Measurements from ENCODE around the gene TECTB.
A peak's percentile ranks its signal among the peaks of the same experiment; 100 is the strongest.

TECTB gene

GRCh38 chr10:112313234-112313633 is 30.0 kb downstream of the TECTB start:
- Histone ChIP-seq H2AFZ (ENCODE audit: low read depth) (no peak overlapping the region), H3K27me3 (ENCODE audit: insufficient read depth, low read depth) (no peaks in the 10 kb centered on the region), H3K9ac (no peak overlapping the region), H3K27ac (no peak overlapping the region), H3K79me2 (ENCODE audit: insufficient read depth, low read depth) (no peaks in the 10 kb centered on the region), H3K4me2 (no peak overlapping the region), H3K4me3 (IDR thresholded peaks at IDR 0.05; ENCODE audit: insufficient read depth, low read depth, low read length) (no peak overlapping the region), H3K4me1 (ENCODE audit: low read depth, poor library complexity, severe bottlenecking) (no peaks in the 10 kb centered on the region), H3K36me3 (ENCODE audit: insufficient read depth) (no peaks in the 10 kb centered on the region), H4K20me1 (ENCODE audit: insufficient read depth) (no peaks in the 10 kb centered on the region)
- no peak for TF ChIP-seq CTCF (conservative IDR thresholded peaks at IDR 0.05; ENCODE audit: low read depth, low read length)

- TF ChIP-seq CTCF (conservative IDR thresholded peaks at IDR 0.05; ENCODE audit: low read depth, low read length) = no peak
- Histone ChIP-seq H3K36me3 (ENCODE audit: insufficient read depth) (no peaks in the 10 kb centered on the region), H3K27me3 (ENCODE audit: insufficient read depth, low read depth) (no peaks in the 10 kb centered on the region), H3K79me2 (ENCODE audit: insufficient read depth, low read depth) (no peaks in the 10 kb centered on the region), H3K9ac (no peak overlapping the region), H3K4me1 (ENCODE audit: low read depth, poor library complexity, severe bottlenecking) (no peaks in the 10 kb centered on the region), H3K4me3 (IDR thresholded peaks at IDR 0.05; ENCODE audit: insufficient read depth, low read depth, low read length) (no peak overlapping the region), H3K27ac (no peak overlapping the region), H4K20me1 (ENCODE audit: insufficient read depth) (no peaks in the 10 kb centered on the region), H3K4me2 (no peak overlapping the region), H2AFZ (ENCODE audit: low read depth) (no peak overlapping the region)
These were observed 30.7 kb downstream of the TECTB start for GRCh38 chr10:112313911-112314310.

- no peaks in the 10 kb centered on the region for H3K27me3 ChIP-seq (ENCODE audit: insufficient read depth, low read depth)
- no peak overlapping the region for H3K27ac ChIP-seq
- no peak overlapping the region for H2AFZ ChIP-seq (ENCODE audit: low read depth)
- no peak overlapping the region for H3K9ac ChIP-seq
- TF ChIP-seq CTCF (conservative IDR thresholded peaks at IDR 0.05; ENCODE audit: low read depth, low read length) = peak; percentile 91
- H4K20me1 ChIP-seq (ENCODE audit: insufficient read depth) = no peaks in the 10 kb centered on the region
- no peaks in the 10 kb centered on the region for H3K36me3 ChIP-seq (ENCODE audit: insufficient read depth)
- H3K4me3 ChIP-seq (IDR thresholded peaks at IDR 0.05; ENCODE audit: insufficient read depth, low read depth, low read length) = no peak overlapping the region
- H3K4me1 ChIP-seq (ENCODE audit: low read depth, poor library complexity, severe bottlenecking) = no peaks in the 10 kb centered on the region
- H3K79me2 ChIP-seq (ENCODE audit: insufficient read depth, low read depth) = no peaks in the 10 kb centered on the region
- no peak overlapping the region for H3K4me2 ChIP-seq
These were observed 31.7 kb downstream of the TECTB start for GRCh38 chr10:112314822-112315474.

- Histone ChIP-seq H3K36me3 (ENCODE audit: insufficient read depth) (no peaks in the 10 kb centered on the region), H3K27me3 (ENCODE audit: insufficient read depth, low read depth) (no peaks in the 10 kb centered on the region), H3K4me3 (IDR thresholded peaks at IDR 0.05; ENCODE audit: insufficient read depth, low read depth, low read length) (no peak overlapping the region), H3K9ac (no peak overlapping the region), H3K27ac (no peak overlapping the region), H2AFZ (ENCODE audit: low read depth) (no peak overlapping the region), H3K79me2 (ENCODE audit: insufficient read depth, low read depth) (no peaks in the 10 kb centered on the region), H4K20me1 (ENCODE audit: insufficient read depth) (no peaks in the 10 kb centered on the region), H3K4me1 (ENCODE audit: low read depth, poor library complexity, severe bottlenecking) (no peaks in the 10 kb centered on the region), H3K4me2 (no peak overlapping the region)
- TF ChIP-seq CTCF (conservative IDR thresholded peaks at IDR 0.05; ENCODE audit: low read depth, low read length) = no peak
These were observed 44.5 kb downstream of the TECTB start for GRCh38 chr10:112327678-112328077.
